Stimulated activated CD4-positive, alpha-beta T cell treated with anti-CD3 and anti-CD28 coated beads, TNF-alpha, amount 100 ng/mL, for 24 hours (primary cell): ENCODE data around the gene ATP1A4.

Experiments used
- DNase-seq, 3 experiments: peaks; one replicate each; pipeline ENCODE4 v3.0.0-alpha.2; 2020; ENCODE audit warnings: low read depth in 3 of 3

ATP1A4 gene

DNA sequence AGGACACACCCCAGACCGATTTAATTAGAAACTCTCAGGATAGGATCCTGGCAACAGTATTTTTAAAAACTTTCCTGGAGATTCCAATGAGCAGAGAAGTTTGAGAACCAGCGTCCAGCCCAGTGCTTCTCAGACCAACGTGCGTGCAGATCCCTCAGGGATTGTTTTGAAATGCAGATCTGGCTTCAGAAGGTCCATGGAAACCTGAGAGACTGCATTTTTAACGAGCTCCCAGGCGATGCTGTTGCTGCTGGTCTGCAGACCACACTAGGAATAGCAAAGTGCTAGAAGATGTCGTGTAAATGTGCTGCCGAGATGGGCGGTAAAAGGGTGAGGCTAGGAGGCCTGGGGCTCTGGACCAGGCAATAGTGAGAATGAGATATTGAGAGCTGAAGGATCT is 20.6 kb downstream of the ATP1A4 start:
- no peak for DNase-seq

GRCh38 chr1:160177231-160177630 is 25.8 kb downstream of the ATP1A4 start:
- DNase-seq: no peak

GRCh38 chr1:160177667-160178066 is 26.3 kb downstream of the ATP1A4 start:
- no peak for DNase-seq

- no peak for DNase-seq
Measured at GRCh38 chr1:160178731-160179130, 27.3 kb downstream of the ATP1A4 start.

- no peak for DNase-seq
Measured at GRCh38 chr1:160179336-160179735, 27.9 kb downstream of the ATP1A4 start.

- no peak for DNase-seq
Measured at GRCh38 chr1:160186246-160186645, 34.8 kb downstream of the ATP1A4 start.

- DNase-seq: no peak
Measured at GRCh38 chr1:160186729-160187128, 35.3 kb downstream of the ATP1A4 start.

DNA sequence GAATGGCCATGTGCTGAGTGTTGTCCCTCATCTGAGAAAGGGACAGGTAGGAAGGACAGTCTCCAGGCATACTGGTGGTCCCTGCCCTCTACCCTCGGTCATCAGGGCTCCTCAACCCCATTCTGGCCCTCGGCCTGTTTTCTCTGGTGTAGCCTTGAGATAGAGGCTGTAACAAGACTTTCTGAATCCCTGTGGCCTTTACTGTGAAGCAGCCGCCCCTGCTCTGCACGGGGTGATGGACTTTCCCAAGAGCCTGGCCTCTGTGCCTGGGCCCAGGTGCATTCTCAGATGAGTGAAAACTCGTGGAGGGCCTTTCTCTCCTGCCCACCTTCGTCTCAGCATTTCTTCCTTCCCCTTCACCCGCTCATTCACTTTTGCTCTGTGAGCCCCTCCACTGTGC is 36.0 kb downstream of the ATP1A4 start:
- DNase-seq: no peak

GRCh38 chr1:160188341-160188740 is 36.9 kb downstream of the ATP1A4 start:
- DNase-seq: no peak

DNA sequence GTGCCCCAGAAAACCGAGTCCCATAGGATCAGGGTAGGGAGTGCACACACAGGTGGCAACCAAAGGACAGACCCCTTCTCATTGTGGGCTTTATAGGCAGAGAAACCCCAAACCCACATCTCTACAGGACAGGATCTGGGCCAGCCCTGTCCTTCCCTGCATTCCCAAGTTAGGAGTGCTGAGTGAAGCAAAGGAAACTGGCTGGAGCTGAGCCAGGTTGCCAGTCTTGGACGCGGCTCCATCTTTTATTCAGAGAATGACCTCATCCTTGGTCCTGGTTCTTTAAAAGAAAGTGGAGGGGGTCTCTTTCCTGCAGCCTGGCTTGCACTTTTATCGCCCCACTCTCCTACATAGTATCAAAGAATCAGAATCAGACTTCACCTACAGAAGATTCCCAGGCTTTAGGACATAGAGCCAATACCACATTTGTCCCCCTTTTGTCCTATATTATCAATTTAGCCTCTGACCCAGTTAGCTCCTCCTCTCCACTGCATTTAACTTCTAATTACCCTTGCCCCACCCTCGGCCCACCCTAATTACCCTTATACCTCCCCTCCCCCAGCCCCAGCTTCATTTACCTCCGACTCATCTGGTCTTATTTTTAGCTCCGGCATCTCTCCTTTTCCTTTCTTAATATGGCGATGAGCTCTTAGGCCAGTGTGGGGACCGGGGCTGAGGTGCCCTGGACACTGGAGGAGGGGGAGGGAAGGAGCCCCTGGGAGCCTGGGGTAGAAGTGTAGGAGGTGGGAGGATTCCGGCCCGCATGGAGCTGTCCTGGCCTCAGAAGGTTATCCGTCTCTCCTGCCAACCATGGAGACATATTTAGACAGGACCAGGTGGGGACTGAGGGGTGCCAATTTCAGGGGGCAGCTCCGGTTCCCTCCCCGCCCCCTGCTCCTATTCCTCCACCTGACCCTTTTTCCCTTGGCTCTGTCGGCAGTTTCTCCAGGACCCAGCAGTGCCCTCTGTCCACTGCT is 38.5 kb downstream of the ATP1A4 start, which contains the start of gene CASQ1:
TSS of gene CASQ1 (plus strand) at position 927 of the 977 bp plus-strand sequence. CDS start 177 bp downstream, outside the sequence.
- no peak for DNase-seq

DNA sequence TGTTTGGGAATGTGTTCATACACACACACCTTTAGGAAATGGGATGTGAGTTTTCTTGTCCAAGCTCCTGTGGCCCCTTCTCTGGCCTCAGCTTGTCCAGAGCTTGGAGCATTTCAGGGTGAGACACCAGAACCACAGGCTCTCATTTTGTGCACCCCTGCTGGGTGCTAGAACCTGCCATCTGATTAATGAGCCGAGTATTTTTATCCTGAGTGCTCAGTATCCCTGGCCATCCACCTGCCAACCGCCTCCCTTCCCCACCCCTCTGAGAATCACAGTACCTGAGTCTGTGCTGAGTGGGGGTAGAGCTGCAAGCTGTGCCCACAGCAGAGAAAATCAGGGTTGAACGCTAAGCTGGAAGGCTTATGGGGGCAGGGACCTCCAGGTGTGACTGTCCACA is 40.4 kb downstream of the ATP1A4 start:
- no peak for DNase-seq

GRCh38 chr1:160192234-160192633 is 40.8 kb downstream of the ATP1A4 start:
- no peak for DNase-seq

GRCh38 chr1:160193091-160193819 is 41.9 kb downstream of the ATP1A4 start:
- peak; percentile 70 to 79 (median 76) for DNase-seq

GRCh38 chr1:160193832-160194736 is 42.7 kb downstream of the ATP1A4 start:
- no peak for DNase-seq

DNA sequence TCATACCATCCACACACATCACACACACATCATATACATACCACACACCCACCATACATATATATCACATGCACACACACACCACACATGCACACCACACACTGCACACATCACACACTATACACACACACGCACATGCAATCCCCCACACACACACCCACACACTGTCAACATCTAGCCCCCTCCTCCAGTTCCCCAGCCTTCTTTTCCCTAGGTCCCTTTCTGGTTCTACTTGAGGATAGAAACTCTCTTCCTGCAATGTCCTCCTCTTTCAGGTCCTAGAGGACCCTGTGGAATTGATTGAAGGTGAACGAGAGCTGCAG is 43.3 kb downstream of the ATP1A4 start:
- DNase-seq: no peak

DNA sequence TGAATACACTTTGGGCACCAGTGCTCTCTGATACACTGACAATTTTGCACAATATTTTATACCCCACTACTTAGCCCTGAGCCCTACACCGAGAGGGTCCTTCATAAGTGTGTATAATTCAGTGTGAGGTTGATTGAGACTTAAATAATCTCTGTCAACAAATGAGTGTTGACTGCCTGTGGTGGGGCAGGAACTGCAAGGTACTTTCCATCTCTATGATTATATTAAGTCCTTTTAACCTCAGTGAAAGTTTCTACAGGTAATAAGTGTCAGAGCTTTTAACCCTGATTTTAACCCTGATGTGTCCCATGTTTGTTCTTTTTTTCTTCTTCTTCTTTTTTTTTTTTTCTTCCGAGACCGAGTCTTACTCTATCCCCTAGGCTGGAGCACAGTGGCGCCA is 44.7 kb downstream of the ATP1A4 start:
- DNase-seq: no peak

- DNase-seq: no peak
Measured at GRCh38 chr1:160197231-160197630, 45.8 kb downstream of the ATP1A4 start.

- no peak for DNase-seq
Measured at GRCh38 chr1:160200786-160201185, 49.4 kb downstream of the ATP1A4 start.

DNA sequence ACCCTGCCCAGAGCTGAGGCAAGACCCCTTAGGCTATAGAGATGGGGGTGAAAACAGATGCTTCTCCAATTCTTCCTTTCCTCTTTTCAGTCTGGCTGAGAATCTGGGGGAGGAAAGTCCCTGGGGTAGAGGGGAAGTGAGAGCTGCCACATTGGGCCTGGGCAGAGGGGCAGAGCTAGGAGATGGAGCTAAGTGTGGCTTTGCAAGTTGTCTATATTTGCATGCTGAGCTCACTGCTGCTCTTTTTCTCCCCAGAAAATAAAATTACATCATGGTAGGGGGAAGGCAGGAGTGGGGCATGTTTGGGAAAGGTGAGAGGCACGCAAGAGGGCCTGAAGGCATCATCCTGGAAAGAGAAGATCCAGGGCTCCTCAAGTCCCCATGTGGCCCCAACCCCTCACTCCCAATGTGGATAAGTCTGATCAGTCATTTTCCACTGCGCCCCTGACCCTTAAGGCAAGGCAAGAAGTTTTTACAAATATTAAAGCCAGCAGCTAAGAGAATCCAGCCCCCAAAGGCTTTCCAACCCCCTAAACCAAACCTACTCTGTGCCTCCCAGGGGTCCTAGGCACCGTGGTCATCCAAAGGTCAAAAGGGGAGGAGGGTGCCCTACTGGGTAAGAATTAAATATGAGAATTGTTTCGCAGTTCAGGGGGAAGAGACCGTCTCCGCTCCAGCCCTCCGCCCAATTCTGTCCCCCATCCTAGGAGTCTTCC is 53.3 kb downstream of the ATP1A4 start:
- DNase-seq: no peak

- DNase-seq: peak; percentile 42 to 78 (median 44)
Measured at GRCh38 chr1:160205242-160206035, 54.0 kb downstream of the ATP1A4 start, which contains the start of gene PEA15. TSS of gene PEA15 (plus strand) at chr1:160205384. CDS start at chr1:160211545, 6,161 bp downstream.
